Hepatocyte (in vitro differentiated cells): ENCODE measurements around the gene MED6.

ENCODE experiments used
- CTCF ChIP-seq: fragments of 200-600 bp; sonication (generic); IDR thresholded peaks from 2 replicates; pipeline ENCODE4 v1.5.1; 2016; ENCODE audit warnings: antibody characterized with exemption, mild to moderate bottlenecking; ENCODE audit not compliant: poor library complexity
- EZH2 ChIP-seq: fragments of 200-600 bp; sonication (generic); IDR thresholded peaks from 2 replicates; pipeline ENCODE4 v1.6.1; 2016; ENCODE audit warnings: antibody characterized with exemption, mild to moderate bottlenecking, borderline replicate concordance
- EZH2phosphoT487 ChIP-seq: fragments of 200-600 bp; sonication (generic); IDR thresholded peaks from one replicate; pipeline ENCODE4 v1.6.1; 2018; ENCODE audit warnings: antibody characterized with exemption, mild to moderate bottlenecking, low read depth, moderate library complexity; ENCODE audit not compliant: unreplicated experiment, severe bottlenecking

DNA sequence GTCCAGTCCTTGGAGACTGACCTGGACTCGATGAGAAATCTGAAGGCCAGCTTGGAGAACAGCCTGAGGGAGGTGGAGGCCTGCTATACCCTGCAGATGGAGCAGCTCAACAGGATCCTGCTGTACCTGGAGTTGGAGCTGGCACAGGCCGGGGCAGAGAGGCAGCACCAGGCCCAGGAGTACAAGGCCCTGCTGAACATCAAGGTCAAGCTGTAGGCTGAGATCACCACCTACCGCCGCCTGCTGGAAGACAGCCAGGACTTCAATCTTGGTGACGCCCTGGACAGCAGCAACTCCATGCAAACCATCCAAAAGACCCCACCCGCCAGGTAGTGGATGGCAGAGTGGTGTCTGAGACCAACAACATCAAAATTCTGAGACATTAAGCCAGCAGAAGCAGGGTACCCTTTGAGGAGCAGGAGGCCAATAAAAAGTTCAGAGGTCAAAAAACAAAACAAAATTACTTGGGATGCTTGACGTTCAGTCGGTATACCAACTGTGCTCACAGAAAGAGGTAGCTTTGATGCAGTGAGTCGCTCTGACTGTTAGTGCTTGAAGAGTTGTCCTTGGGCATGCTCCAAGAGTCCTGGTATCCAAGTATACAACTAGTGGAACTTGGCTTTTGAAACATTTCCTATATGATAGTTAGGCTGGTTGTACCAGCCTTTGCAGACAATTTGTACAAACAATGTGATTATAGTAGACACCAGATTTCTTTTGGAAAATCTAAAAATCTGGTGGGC is 4.8 kb downstream of the MED6 start:
- TF ChIP-seq EZH2 (no peak), CTCF (no peak), EZH2phosphoT487 (no peak)
